Peyer's patch (tissue), 4 donors: ENCODE results near the gene CAPS. TPM values are rescaled to one million over a fixed set of nuclear protein-coding genes. Genes with fewer than 3 reads are reported as not detected.
A peak's percentile ranks its signal among the peaks of the same experiment; 100 is the strongest.
"Not testable (repeated sequence)": the region's sequence is repeated elsewhere in the genome, so short reads cannot be mapped to it uniquely, and the experiment has no call there.

ENCODE experiments used
- DNase-seq, 3 donors: peaks; one replicate each; pipeline ENCODE4 v3.0.0-alpha.2; 2017 to 2019
- H3K27ac ChIP-seq, 4 donors: fragments of 200-600 bp; sonication (generic); one replicate each; pipeline ENCODE4 v1.5.1; 2016 to 2019
- H3K27me3 ChIP-seq, 2 donors: fragments of 200-600 bp; sonication (generic); one replicate each; pipeline ENCODE4 v1.5.1; 2019
- H3K36me3 ChIP-seq, 3 donors: fragments of 200-600 bp; sonication (generic); one replicate each; pipeline ENCODE4 v1.5.1; 2016 to 2019
- H3K4me1 ChIP-seq, 4 donors: fragments of 200-600 bp; sonication (generic); one replicate each; pipeline ENCODE4 v1.5.1; 2016 to 2019
- H3K4me3 ChIP-seq, 4 donors: fragments of 200-600 bp; sonication (generic); 1 replicate in 3 of 4; 2 replicates in 1 of 4; pipeline ENCODE4 v1.5.1; 2016 to 2019; ENCODE audit warnings: mild to moderate bottlenecking in 1 of 4
- H3K9me3 ChIP-seq, 4 donors: fragments of 200-600 bp; sonication (generic); one replicate each; pipeline ENCODE4 v1.5.1; 2016 to 2019; ENCODE audit warnings: mild to moderate bottlenecking in 1 of 4
- CTCF ChIP-seq, 6 experiments: fragments of 450-650 bp in 4 of 6; fragments of 200-600 bp in 2 of 6; sonication (generic) in 1 of 6; IDR thresholded peaks; one replicate each; pipeline ENCODE4 v1.5.1; 2017 to 2019; ENCODE audit warnings: antibody characterized with exemption in 6 of 6, mild to moderate bottlenecking in 3 of 6, moderate library complexity in 1 of 6
- POLR2A ChIP-seq, 2 donors: fragments of 450-650 bp; IDR thresholded peaks; one replicate each; pipeline ENCODE4 v1.5.1; 2017; ENCODE audit warnings: antibody characterized with exemption in 2 of 2, mild to moderate bottlenecking in 2 of 2, moderate library complexity in 2 of 2
- total RNA-seq, 4 donors: library from RNA; depleted of rRNA; stranded (reverse); fragments of >200 nt; gene quantifications; one replicate each; pipeline ENCODE4 v1.1.0, GENCODE V29; 2016

The CAPS gene
- total RNA-seq, 4 donors from 2014 or later: 9.5 to 44.6 (median 24.4) TPM

GRCh38 chr19:5881543-5882299 lies 32.3 kb upstream of the CAPS start:
- peaks cover 0 to 13% (median 0%) of the 10 kb centered on the region in 4 donors for H3K4me1 ChIP-seq

GRCh38 chr19:5882421-5882968 lies 31.6 kb upstream of the CAPS start:
- no peak overlapping the region for H3K27ac ChIP-seq

More at GRCh38 chr19:5881543-5882299, 32.3 kb upstream of the CAPS start:
- no peaks in the 10 kb centered on the region for H3K27me3 ChIP-seq
- no peak overlapping the region for H3K27ac ChIP-seq
- no peak for TF ChIP-seq POLR2A (IDR thresholded peaks at IDR 0.05)
- TF ChIP-seq CTCF (IDR thresholded peaks at IDR 0.05): no peak
- no peaks in the 10 kb centered on the region for H3K36me3 ChIP-seq
- DNase-seq: no peak
- H3K4me3 ChIP-seq: no peak overlapping the region
- no peaks in the 10 kb centered on the region for H3K9me3 ChIP-seq

GRCh38 chr19:5883157-5883873 lies 30.7 kb upstream of the CAPS start:
- H3K27me3 ChIP-seq, H3K4me3 ChIP-seq, H3K27ac ChIP-seq, DNase-seq, H3K9me3 ChIP-seq, H3K36me3 ChIP-seq: not testable (repeated sequence)
- peaks cover 0 to 13% (median 0%) of the 10 kb centered on the region in 4 donors for H3K4me1 ChIP-seq

More at GRCh38 chr19:5882421-5882968, 31.6 kb upstream of the CAPS start:
- H3K36me3 ChIP-seq: no peaks in the 10 kb centered on the region
- H3K4me3 ChIP-seq: no peak overlapping the region
- H3K27me3 ChIP-seq: no peaks in the 10 kb centered on the region
- no peak for TF ChIP-seq POLR2A (IDR thresholded peaks at IDR 0.05)
- no peak for TF ChIP-seq CTCF (IDR thresholded peaks at IDR 0.05)
- H3K9me3 ChIP-seq: no peaks in the 10 kb centered on the region
- H3K4me1 ChIP-seq: peaks cover 0 to 13% (median 0%) of the 10 kb centered on the region in 4 donors
- DNase-seq: no peak

GRCh38 chr19:5884065-5884811 lies 29.8 kb upstream of the CAPS start:
- not testable (repeated sequence) for H3K27me3 ChIP-seq, H3K27ac ChIP-seq, DNase-seq, H3K36me3 ChIP-seq, H3K9me3 ChIP-seq, H3K4me3 ChIP-seq
- H3K4me1 ChIP-seq: peaks cover 0 to 13% (median 0%) of the 10 kb centered on the region in 4 donors

GRCh38 chr19:5889288-5889971 lies 24.6 kb upstream of the CAPS start:
- Histone ChIP-seq H3K27me3 (no peaks in the 10 kb centered on the region), H3K4me1 (peaks cover 0 to 20% (median 0%) of the 10 kb centered on the region in 4 donors), H3K9me3 (no peaks in the 10 kb centered on the region), H3K36me3 (peaks cover 0 to 2% (median 0%) of the 10 kb centered on the region in 3 donors), H3K4me3 (no peak overlapping the region), H3K27ac (peak overlapping the region in 1 of 4 donors; percentile 39)
- TF ChIP-seq CTCF (IDR thresholded peaks at IDR 0.05): no peak
- TF ChIP-seq POLR2A (IDR thresholded peaks at IDR 0.05): no peak
- DNase-seq: no peak

- TF ChIP-seq POLR2A (IDR thresholded peaks at IDR 0.05) (no peak), CTCF (IDR thresholded peaks at IDR 0.05) (no peak)
- Histone ChIP-seq H3K27me3 (no peaks in the 10 kb centered on the region), H3K27ac (peak overlapping the region in 1 of 4 donors; percentile 39), H3K4me1 (peaks cover 0 to 20% (median 0%) of the 10 kb centered on the region in 4 donors), H3K9me3 (no peaks in the 10 kb centered on the region), H3K36me3 (peaks cover 0 to 5% (median 0%) of the 10 kb centered on the region in 3 donors), H3K4me3 (no peak overlapping the region)
- DNase-seq: no peak
Measured at GRCh38 chr19:5890099-5890498, 24.0 kb upstream of the CAPS start.
